Thyroid gland (tissue), 4 donors: ENCODE results near the gene IL27RA. TPM values are rescaled to one million over a fixed set of nuclear protein-coding genes. Genes with fewer than 3 reads are reported as not detected.
"Not testable (repeated sequence)": the region's sequence is repeated elsewhere in the genome, so short reads cannot be mapped to it uniquely, and the experiment has no call there.

Experiments
- DNase-seq, 2 donors: peaks; one replicate each; pipeline ENCODE4 v3.0.0-alpha.2; 2019
- H3K27ac ChIP-seq, 3 donors: fragments of 200-600 bp; sonication (generic); 1 replicate in 2 of 3; 2 replicates in 1 of 3; pipeline ENCODE4 v1.5.1; 2016 to 2019; ENCODE audit warnings: mild to moderate bottlenecking in 1 of 3, moderate library complexity in 1 of 3
- H3K27me3 ChIP-seq: fragments of 200-600 bp; sonication (generic); one replicate; pipeline ENCODE4 v1.5.1; 2019
- H3K36me3 ChIP-seq, 2 donors: fragments of 200-600 bp; sonication (generic); one replicate each; pipeline ENCODE4 v1.5.1; 2016 to 2019
- H3K4me1 ChIP-seq, 2 donors: fragments of 200-600 bp; sonication (generic); one replicate each; pipeline ENCODE4 v1.5.1; 2017 to 2019
- H3K4me3 ChIP-seq, 3 donors: fragments of 200-600 bp; sonication (generic); replicated peaks in 1 of 3; 1 replicate in 2 of 3; 2 replicates in 1 of 3; pipeline ENCODE4 v1.5.1; 2016; ENCODE audit warnings: mild to moderate bottlenecking in 1 of 3
- H3K9me3 ChIP-seq: fragments of 200-600 bp; sonication (generic); one replicate; pipeline ENCODE4 v1.5.1; 2017
- CTCF ChIP-seq, 6 experiments: fragments of 200-600 bp in 3 of 6; fragments of 450-650 bp in 3 of 6; sonication (generic) in 3 of 6; IDR thresholded peaks; one replicate each; pipeline ENCODE4 v1.5.1; 2016 to 2019; ENCODE audit warnings: antibody characterized with exemption in 6 of 6, mild to moderate bottlenecking in 2 of 6, inconsistent platforms in 1 of 6, moderate library complexity in 1 of 6
- POLR2A ChIP-seq, 2 donors: fragments of 450-650 bp; IDR thresholded peaks; one replicate each; pipeline ENCODE4 v1.6.1; 2017; ENCODE audit warnings: antibody characterized with exemption in 2 of 2, mild to moderate bottlenecking in 2 of 2, moderate library complexity in 1 of 2
- WGBS, 2 donors: methylation state at CpG; one replicate each; pipeline ENCODE4 v1.1.5; 2017; 5-methylcytosine and 5-hydroxymethylcytosine counted together
- intact Hi-C: fragments of 100-400 bp; cut with DNase I; formaldehyde crosslinking; loops from one replicate; pipeline ENCODE4 v1.15.1; 2023
- total RNA-seq, 4 donors: library from RNA; depleted of rRNA; stranded (reverse); fragments of >200 nt; gene quantifications; one replicate each; pipeline ENCODE4 v1.2.3, GENCODE V29; 2016

IL27RA gene
- total RNA-seq, 4 donors from 2014 or later = 1.9 to 4.9 (median 3.4) TPM

- DNase-seq = no peak
- Histone ChIP-seq H3K27ac (peak overlapping the region; percentile 98), H3K9me3 (no peaks in the 10 kb centered on the region), H3K4me1 (peaks cover 32 to 35% of the 10 kb centered on the region in 2 donors), H3K36me3 (no peaks in the 10 kb centered on the region), H3K4me3 (peak overlapping the region; percentile 50 to 77 (median 55)), H3K27me3 (no peaks in the 10 kb centered on the region)
- peak in 1 of 2 donors; percentile 49 for TF ChIP-seq POLR2A (IDR thresholded peaks at IDR 0.05)
- TF ChIP-seq CTCF (IDR thresholded peaks at IDR 0.05) = peak in 2 of 6 experiments; percentile 10 to 36
- intact Hi-C loops = no loop called here
- WGBS, 2 donors = 13 to 34% methylated on average over 10 to 37 of the region's 56 CpGs
Observed at GRCh38 chr19:14006766-14007562, 24.6 kb upstream of the IL27RA start.

- Histone ChIP-seq H3K4me1 (no peaks in the 10 kb centered on the region), H3K27ac (no peak overlapping the region), H3K4me3 (no peak overlapping the region), H3K36me3 (no peaks in the 10 kb centered on the region), H3K9me3 (no peaks in the 10 kb centered on the region), H3K27me3 (no peaks in the 10 kb centered on the region)
- DNase-seq = no peak
- TF ChIP-seq CTCF (IDR thresholded peaks at IDR 0.05) (no peak), POLR2A (IDR thresholded peaks at IDR 0.05) (no peak)
- intact Hi-C loops = no loop called here
- 85 to 88% methylated on average over 2 of the region's 2 CpGs for WGBS, 2 donors
Observed at GRCh38 chr19:14012378-14012915, 19.1 kb upstream of the IL27RA start.

- WGBS, 2 donors = 77 to 81% methylated on average over 8 of the region's 8 CpGs
- Histone ChIP-seq H3K27me3 (no peaks in the 10 kb centered on the region), H3K9me3 (no peaks in the 10 kb centered on the region), H3K27ac (no peak overlapping the region), H3K4me3 (no peak overlapping the region), H3K36me3 (no peaks in the 10 kb centered on the region), H3K4me1 (no peaks in the 10 kb centered on the region)
- TF ChIP-seq POLR2A (IDR thresholded peaks at IDR 0.05) (no peak), CTCF (IDR thresholded peaks at IDR 0.05) (no peak)
- intact Hi-C loops = no loop called here
- DNase-seq = no peak
Observed at GRCh38 chr19:14015524-14016035, 16.0 kb upstream of the IL27RA start.

DNA sequence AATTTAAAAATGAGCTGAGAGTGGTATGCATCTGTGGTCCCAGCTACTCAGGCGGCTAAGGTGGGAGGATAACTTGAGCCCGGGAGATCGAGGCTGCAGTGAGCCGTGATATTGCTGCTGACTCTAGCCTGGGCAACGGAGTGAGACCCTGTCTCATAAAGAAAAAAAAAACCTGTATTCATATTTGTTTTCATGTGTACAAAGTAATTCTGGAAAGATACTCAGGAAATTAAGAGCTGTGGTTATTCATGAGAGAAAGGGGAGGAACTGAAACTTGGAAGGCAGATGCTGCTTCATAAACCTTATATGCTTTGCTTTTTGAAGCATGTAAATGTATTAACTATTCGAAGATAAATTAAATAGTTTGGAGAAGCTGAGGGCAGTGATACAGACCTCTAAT, 12.5 kb upstream of the IL27RA start:
- intact Hi-C loops = no loop called here
- Histone ChIP-seq H3K27ac (no peak overlapping the region), H3K4me1 (peaks cover 0 to 4% of the 10 kb centered on the region in 2 donors), H3K9me3 (no peaks in the 10 kb centered on the region), H3K27me3 (no peaks in the 10 kb centered on the region), H3K36me3 (no peaks in the 10 kb centered on the region), H3K4me3 (no peak overlapping the region)
- DNase-seq = no peak
- WGBS, 2 donors = 61 to 63% methylated on average over 6 of the region's 6 CpGs
- TF ChIP-seq POLR2A (IDR thresholded peaks at IDR 0.05) (no peak), CTCF (IDR thresholded peaks at IDR 0.05) (no peak)

DNA sequence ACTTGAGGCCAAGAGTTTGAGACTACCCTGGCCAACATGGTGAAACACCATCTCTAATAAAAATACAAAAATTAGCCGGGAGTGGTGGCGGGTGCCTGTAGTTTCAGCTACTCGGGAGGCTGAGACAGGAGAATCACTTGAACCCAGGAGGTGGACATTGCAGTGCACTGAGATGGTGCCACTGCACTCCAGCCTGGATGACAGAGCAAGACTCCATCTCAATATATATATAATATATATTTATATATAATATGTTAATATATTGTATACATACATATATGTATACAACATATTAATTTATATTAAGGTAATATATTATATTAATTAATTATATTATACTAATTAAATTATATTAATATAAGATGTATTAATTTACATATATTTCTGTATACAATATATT, 11.8 kb upstream of the IL27RA start:
- WGBS, 2 donors = 74 to 92% methylated on average over 3 of the region's 3 CpGs
- not testable (repeated sequence) for H3K27me3 ChIP-seq

More for the DNA sequence above, 11.8 kb upstream of the IL27RA start:
- H3K4me1 ChIP-seq, H3K36me3 ChIP-seq, intact Hi-C loops, DNase-seq, H3K4me3 ChIP-seq, H3K27ac ChIP-seq, H3K9me3 ChIP-seq: not testable (repeated sequence)
